A549 (cell line): ENCODE data around the gene AMPD3.

Experiments used
- JUNB ChIP-seq: fragments of >200 bp; sonication (Bioruptor Twin); formaldehyde crosslinking; IDR thresholded peaks from 2 replicates; pipeline ENCODE4 v1.6.1; 2016
- MAZ ChIP-seq: fragments of 150-350 bp; IDR thresholded peaks from 2 replicates; pipeline ENCODE4 v1.6.1; 2014; ENCODE audit warnings: antibody characterized with exemption, low read depth, low read length, borderline replicate concordance
- PHF8 ChIP-seq: fragments of 200-600 bp; sonication (generic); IDR thresholded peaks from 2 replicates; pipeline ENCODE4 v1.6.1; 2016; ENCODE audit warnings: low read depth, mild to moderate bottlenecking, antibody characterized with exemption, moderate library complexity, borderline replicate concordance
- POLR2A ChIP-seq: IDR thresholded peaks from 2 replicates; pipeline ENCODE4 v1.6.1; 2012; ENCODE audit warnings: mild to moderate bottlenecking, low read length
- RCOR1 ChIP-seq: fragments of 150-350 bp; IDR thresholded peaks from 2 replicates; pipeline ENCODE4 v1.6.1; 2014; ENCODE audit warnings: antibody characterized with exemption, low read length, low read depth
- SMC3 ChIP-seq: fragments of >200 bp; sonication (Bioruptor Twin); formaldehyde crosslinking; IDR thresholded peaks from 3 replicates; pipeline ENCODE4 v1.6.1; 2018; ENCODE audit warnings: inconsistent platforms
- ZSCAN20 ChIP-seq: fragments of 250-450 bp; sonication (Bioruptor Pico); IDR thresholded peaks from 2 replicates; pipeline ENCODE4 v1.8.0; 2022; ENCODE audit warnings: mild to moderate bottlenecking, moderate library complexity
- TF ChIP-seq, protein P1 (sequence below): fragments of >200 bp; sonication (Bioruptor Twin); formaldehyde crosslinking; IDR thresholded peaks from 3 replicates; pipeline ENCODE4 v1.5.1; 2016
- TF ChIP-seq, protein P2 (sequence below): IDR thresholded peaks from 2 replicates; pipeline ENCODE4 v1.6.1; 2012; ENCODE audit warnings: low read depth, borderline replicate concordance
- TF ChIP-seq, protein P3 (sequence below): IDR thresholded peaks from 2 replicates; pipeline ENCODE4 v1.6.1; 2012

GRCh38 chr11:10503777-10504480, 48.9 kb downstream of the AMPD3 start:
- TF ChIP-seq, protein P1, sequence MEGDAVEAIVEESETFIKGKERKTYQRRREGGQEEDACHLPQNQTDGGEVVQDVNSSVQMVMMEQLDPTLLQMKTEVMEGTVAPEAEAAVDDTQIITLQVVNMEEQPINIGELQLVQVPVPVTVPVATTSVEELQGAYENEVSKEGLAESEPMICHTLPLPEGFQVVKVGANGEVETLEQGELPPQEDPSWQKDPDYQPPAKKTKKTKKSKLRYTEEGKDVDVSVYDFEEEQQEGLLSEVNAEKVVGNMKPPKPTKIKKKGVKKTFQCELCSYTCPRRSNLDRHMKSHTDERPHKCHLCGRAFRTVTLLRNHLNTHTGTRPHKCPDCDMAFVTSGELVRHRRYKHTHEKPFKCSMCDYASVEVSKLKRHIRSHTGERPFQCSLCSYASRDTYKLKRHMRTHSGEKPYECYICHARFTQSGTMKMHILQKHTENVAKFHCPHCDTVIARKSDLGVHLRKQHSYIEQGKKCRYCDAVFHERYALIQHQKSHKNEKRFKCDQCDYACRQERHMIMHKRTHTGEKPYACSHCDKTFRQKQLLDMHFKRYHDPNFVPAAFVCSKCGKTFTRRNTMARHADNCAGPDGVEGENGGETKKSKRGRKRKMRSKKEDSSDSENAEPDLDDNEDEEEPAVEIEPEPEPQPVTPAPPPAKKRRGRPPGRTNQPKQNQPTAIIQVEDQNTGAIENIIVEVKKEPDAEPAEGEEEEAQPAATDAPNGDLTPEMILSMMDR, result no peak
- TF ChIP-seq ZSCAN20 (CRISPR knock-in tag), result no peak
- TF ChIP-seq SMC3, result no peak
- no peak for TF ChIP-seq MAZ
- no peak for TF ChIP-seq POLR2A
- TF ChIP-seq PHF8, result no peak
- no peak for TF ChIP-seq JUNB
- TF ChIP-seq, protein P2, sequence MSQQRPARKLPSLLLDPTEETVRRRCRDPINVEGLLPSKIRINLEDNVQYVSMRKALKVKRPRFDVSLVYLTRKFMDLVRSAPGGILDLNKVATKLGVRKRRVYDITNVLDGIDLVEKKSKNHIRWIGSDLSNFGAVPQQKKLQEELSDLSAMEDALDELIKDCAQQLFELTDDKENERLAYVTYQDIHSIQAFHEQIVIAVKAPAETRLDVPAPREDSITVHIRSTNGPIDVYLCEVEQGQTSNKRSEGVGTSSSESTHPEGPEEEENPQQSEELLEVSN, result no peak
- TF ChIP-seq RCOR1, result no peak
- TF ChIP-seq, protein P3, sequence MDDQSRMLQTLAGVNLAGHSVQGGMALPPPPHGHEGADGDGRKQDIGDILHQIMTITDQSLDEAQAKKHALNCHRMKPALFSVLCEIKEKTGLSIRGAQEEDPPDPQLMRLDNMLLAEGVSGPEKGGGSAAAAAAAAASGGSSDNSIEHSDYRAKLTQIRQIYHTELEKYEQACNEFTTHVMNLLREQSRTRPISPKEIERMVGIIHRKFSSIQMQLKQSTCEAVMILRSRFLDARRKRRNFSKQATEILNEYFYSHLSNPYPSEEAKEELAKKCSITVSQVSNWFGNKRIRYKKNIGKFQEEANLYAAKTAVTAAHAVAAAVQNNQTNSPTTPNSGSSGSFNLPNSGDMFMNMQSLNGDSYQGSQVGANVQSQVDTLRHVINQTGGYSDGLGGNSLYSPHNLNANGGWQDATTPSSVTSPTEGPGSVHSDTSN, result no peak
